Liver (tissue), 3 donors: ENCODE results near the gene PDE9A.

ENCODE experiments used
- ATF3 ChIP-seq: IDR thresholded peaks from 2 replicates; pipeline ENCODE4 v1.6.1; 2016; ENCODE audit warnings: antibody characterized with exemption
- CTCF ChIP-seq: fragments of 150-350 bp; IDR thresholded peaks from 2 replicates; pipeline ENCODE4 v1.5.1; 2017; ENCODE audit warnings: improper control_type of control experiment, low read depth, low read length; ENCODE audit not compliant: missing input control
- EGR1 ChIP-seq, 2 donors: IDR thresholded peaks; 2 replicates each; pipeline ENCODE4 v1.6.1; 2016 to 2018; ENCODE audit warnings: antibody characterized with exemption in 2 of 2, low read depth in 2 of 2
- FOXA1 ChIP-seq: IDR thresholded peaks from 2 replicates; pipeline ENCODE4 v1.6.1; 2016; ENCODE audit warnings: antibody characterized with exemption
- FOXA2 ChIP-seq: IDR thresholded peaks from 2 replicates; pipeline ENCODE4 v1.6.1; 2016; ENCODE audit warnings: antibody characterized with exemption
- HNF4G ChIP-seq: IDR thresholded peaks from 2 replicates; pipeline ENCODE4 v1.6.1; 2016; ENCODE audit warnings: antibody characterized with exemption
- JUND ChIP-seq, 2 donors: IDR thresholded peaks; 2 replicates each; pipeline ENCODE4 v1.6.1; 2016; ENCODE audit warnings: antibody characterized with exemption in 2 of 2
- RAD21 ChIP-seq, 2 donors: IDR thresholded peaks; 2 replicates each; pipeline ENCODE4 v1.6.1; 2016; ENCODE audit warnings: antibody characterized with exemption in 2 of 2, mild to moderate bottlenecking in 2 of 2
- SP1 ChIP-seq: IDR thresholded peaks from 2 replicates; pipeline ENCODE4 v1.6.1; 2018; ENCODE audit warnings: antibody characterized with exemption, mild to moderate bottlenecking
- TAF1 ChIP-seq: conservative IDR thresholded peaks from 2 replicates; pipeline ENCODE4 v1.6.1; 2016; ENCODE audit warnings: antibody characterized with exemption, mild to moderate bottlenecking
- ZBTB33 ChIP-seq: IDR thresholded peaks from 2 replicates; pipeline ENCODE4 v1.6.1; 2016; ENCODE audit warnings: antibody characterized with exemption
- donor health status: healthy.
- donor health status: healthy.

GRCh38 chr21:42722808-42723473 is 69.5 kb downstream of the PDE9A start:
- TF ChIP-seq CTCF (no peak), TAF1 (no peak), FOXA1 (no peak), RAD21 (IDR thresholded peaks at IDR 0.05) (no peak), EGR1 (IDR thresholded peaks at IDR 0.05; ENCODE audit: low read depth in 2 of 2) (no peak), FOXA2 (no peak), ATF3 (no peak), HNF4G (no peak), JUND (IDR thresholded peaks at IDR 0.05) (no peak), ZBTB33 (no peak), SP1 (no peak)
